Measurements from ENCODE around the gene GPR183.

- no peak for TF ChIP-seq TAF1 (IDR thresholded peaks at IDR 0.05; ENCODE audit: borderline replicate concordance, low read depth, low read length)
- no peak for TF ChIP-seq POLR2AphosphoS5 (IDR thresholded peaks at IDR 0.05; ENCODE audit: low read depth, low read length)
These were observed 9.9 kb downstream of the GPR183 start for GRCh38 chr13:99297331-99297730.

Data from GM12892 (cell line).